NCI-H187 (cell line): ENCODE measurements around the gene TFDP1.
"Not testable (repeated sequence)": the region's sequence is repeated elsewhere in the genome, so short reads cannot be mapped to it uniquely, and the experiment has no call there.

Experiments used
- DNase-seq, 2 experiments: peaks; one replicate each; lab custom pipeline; 2025; lab: John Stamatoyannopoulos, UW

Gene TFDP1

GRCh38 chr13:113550453-113550852 lies 34.1 kb upstream of the TFDP1 start:
- DNase-seq = peak; percentile 72 to 85

GRCh38 chr13:113551081-113552000 lies 33.2 kb upstream of the TFDP1 start:
- DNase-seq = peak; percentile 93 to 94

GRCh38 chr13:113552079-113552478 lies 32.5 kb upstream of the TFDP1 start:
- DNase-seq = no peak

- DNase-seq = no peak
These were observed 31.6 kb upstream of the TFDP1 start for GRCh38 chr13:113552786-113553434.

GRCh38 chr13:113553511-113554332 lies 30.8 kb upstream of the TFDP1 start:
- DNase-seq = no peak

GRCh38 chr13:113554333-113554700 lies 30.2 kb upstream of the TFDP1 start:
- no peak for DNase-seq

GRCh38 chr13:113555141-113555540 lies 29.4 kb upstream of the TFDP1 start:
- no peak for DNase-seq

- no peak for DNase-seq
These were observed 27.5 kb upstream of the TFDP1 start for GRCh38 chr13:113557013-113557412.

- no peak for DNase-seq
These were observed 26.1 kb upstream of the TFDP1 start for GRCh38 chr13:113558461-113558860.

- DNase-seq = no peak
These were observed 25.5 kb upstream of the TFDP1 start for GRCh38 chr13:113559061-113559460.

GRCh38 chr13:113559901-113560644 lies 24.5 kb upstream of the TFDP1 start:
- no peak for DNase-seq

GRCh38 chr13:113560645-113561416 lies 23.7 kb upstream of the TFDP1 start:
- DNase-seq = no peak

GRCh38 chr13:113561417-113562084 lies 23.0 kb upstream of the TFDP1 start:
- DNase-seq = no peak

- DNase-seq = peak in 1 of 2 experiments; percentile 68
These were observed 22.3 kb upstream of the TFDP1 start for GRCh38 chr13:113562085-113562749.

GRCh38 chr13:113562844-113563243 lies 21.7 kb upstream of the TFDP1 start:
- no peak for DNase-seq

GRCh38 chr13:113563511-113563910 lies 21.0 kb upstream of the TFDP1 start:
- not testable (repeated sequence) for DNase-seq

GRCh38 chr13:113564331-113565023 lies 20.1 kb upstream of the TFDP1 start:
- DNase-seq = no peak

GRCh38 chr13:113565526-113566226 lies 18.9 kb upstream of the TFDP1 start:
- DNase-seq = no peak

GRCh38 chr13:113566227-113566561 lies 18.4 kb upstream of the TFDP1 start:
- DNase-seq = no peak
